GM21576 (cell line): ENCODE data around the gene ARID3C.
A peak's percentile ranks its signal among the peaks of the same experiment; 100 is the strongest.

Source experiments
- ATAC-seq: cut with Tn5 transposase; IDR thresholded peaks from one replicate; pipeline ENCODE4 v1.9.1; 2021; ENCODE audit warnings: mild to moderate bottlenecking, moderate library complexity; ENCODE audit not compliant: unreplicated experiment

Gene ARID3C

GRCh38 chr9:34633166-34633565, 4.3 kb upstream of the ARID3C start:
- ATAC-seq, result no peak

GRCh38 chr9:34630402-34631154, 1.7 kb upstream of the ARID3C start:
- no peak for ATAC-seq

GRCh38 chr9:34629491-34629808, 584 bp upstream of the ARID3C start:
- ATAC-seq, result no peak

DNA sequence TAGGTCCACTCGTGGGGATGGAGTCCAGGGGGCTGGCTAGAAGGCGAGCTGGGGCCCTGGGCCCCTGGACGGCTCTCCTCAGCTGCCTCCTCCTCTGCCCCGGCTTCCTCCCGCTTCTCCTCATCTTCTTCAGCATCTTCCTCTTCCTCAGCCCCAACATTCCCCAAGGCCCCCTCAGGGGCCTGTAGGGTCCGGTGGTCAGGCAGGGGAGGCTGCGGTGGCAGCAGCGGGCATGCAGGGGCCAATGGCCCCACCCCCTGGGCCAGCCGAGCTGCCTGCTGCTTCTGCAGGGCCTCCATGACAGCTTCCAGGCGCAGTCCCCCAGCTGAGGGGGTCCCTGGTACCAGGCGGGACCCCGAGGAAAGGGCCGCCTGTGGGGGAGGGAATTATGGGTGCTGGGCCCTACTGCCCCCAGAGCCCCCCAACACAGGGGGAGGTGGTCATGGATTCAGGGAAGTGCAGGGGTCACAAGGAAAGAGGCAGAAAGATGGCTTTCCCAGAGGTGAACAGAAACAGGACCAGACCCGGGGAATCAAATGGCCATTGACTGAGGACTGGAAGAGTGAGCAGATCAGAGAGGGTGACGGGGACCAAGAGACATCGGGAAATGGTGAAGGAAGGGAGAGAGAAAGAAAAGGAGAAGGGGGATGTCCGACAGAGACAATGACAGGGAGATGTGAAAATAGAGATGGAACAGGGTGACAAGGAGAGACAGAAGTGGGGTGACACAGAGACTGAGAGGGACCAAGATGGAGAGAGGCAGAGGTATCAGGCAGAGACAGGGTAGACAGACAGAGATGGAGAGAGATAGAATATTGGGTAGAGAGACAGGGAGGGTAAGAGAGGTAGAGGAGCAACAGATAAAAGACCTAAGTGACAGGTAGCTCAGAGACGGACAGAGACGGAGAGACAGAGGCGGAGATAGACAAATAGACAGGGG, 880 bp downstream of the ARID3C start:
- ATAC-seq, result no peak

GRCh38 chr9:34625186-34625486, 3.7 kb downstream of the ARID3C start:
- ATAC-seq, result no peak

DNA sequence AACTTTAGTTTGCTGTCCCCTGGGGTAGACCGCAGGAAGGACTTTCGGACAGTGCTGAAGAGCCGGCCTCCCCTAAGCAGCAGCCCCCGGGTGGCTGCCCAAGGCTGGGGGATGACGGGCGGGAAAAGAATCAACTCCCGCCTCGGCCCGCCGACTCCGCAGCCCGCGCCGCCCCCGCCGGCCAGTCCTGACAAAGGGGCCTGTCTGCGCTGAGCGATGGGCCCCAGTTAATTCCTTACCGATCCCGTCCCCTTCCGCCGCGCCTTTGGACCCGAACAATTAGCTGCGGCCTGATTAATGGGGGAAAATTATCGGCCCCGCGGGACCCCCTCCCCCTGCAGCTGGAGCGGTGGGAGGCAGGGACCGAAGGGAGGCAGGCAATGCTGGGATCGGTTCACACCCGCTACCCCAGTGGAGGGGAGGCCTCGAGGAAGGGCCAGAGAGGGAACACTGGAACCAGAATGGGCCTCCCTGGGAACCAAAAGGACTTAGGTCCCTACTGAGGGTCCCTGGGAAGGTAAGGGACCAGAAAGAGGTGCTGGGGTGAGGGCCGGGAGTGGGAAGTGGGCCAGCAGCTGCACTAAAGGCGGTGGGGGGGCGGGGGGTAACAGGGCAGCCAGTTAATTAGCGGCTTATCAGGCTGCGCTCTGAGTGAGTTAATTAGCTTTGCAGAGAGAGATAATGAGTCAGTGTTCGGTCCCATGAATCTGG, 4.2 kb downstream of the ARID3C start:
- ATAC-seq, result no peak

GRCh38 chr9:34623374-34624235, 5.3 kb downstream of the ARID3C start:
- ATAC-seq, result no peak

DNA sequence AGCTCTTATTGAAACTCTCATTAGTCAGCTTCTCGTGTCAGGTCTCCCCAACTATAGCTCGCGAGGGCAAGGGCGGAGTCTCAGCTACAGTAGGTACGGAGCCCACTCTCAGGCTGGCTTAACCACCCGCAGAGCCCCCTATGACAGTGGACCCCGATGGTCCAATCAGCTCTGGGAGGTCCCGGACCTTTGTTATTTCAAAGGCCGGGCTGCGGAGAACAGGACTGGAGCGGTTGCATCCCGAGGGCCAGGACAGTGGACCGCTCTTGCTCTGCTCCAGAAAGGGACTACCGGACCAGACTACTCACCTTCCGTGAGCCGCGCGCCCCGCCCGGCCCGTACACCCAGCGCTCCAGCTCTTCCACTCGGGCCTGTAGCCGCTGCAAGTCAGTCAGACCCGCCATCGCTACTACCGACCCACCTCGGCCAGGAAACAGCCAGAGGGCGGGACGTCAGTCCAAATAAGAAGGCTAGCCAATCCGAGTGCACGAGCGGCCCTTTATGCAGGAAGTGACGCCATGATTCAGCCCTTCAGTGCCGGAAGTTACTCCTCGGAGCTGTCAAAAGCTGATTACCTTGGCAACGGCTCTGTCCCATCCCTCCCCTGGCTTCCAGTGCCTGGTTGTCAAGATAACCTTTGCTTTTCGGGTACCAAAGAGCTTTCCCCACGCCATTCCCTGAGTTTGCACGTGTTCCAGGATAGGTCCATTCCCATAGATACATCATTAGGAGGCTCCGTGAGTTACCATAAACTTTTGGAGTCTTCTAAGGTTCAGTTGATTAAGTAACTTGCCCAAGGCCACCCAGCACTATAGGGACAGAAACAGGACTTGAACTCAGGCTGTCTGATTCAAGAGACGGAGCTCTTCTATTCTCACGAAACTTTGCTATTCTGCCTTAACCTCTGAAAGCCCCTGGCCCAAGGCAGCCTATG, 8.5 kb downstream of the ARID3C start, which contains the start of gene DCTN3:
Gene DCTN3 (minus strand): TSS at position 435 of the 934 bp plus-strand sequence. CDS start 31 bp downstream, at position 404.
- ATAC-seq, result peak; percentile 98

- ATAC-seq, result no peak
Measured at GRCh38 chr9:34615132-34615531, 13.7 kb downstream of the ARID3C start.

- no peak for ATAC-seq
Measured at GRCh38 chr9:34612788-34613390, 16.0 kb downstream of the ARID3C start.

- ATAC-seq, result peak; percentile 85
Measured at GRCh38 chr9:34611811-34612787, 16.8 kb downstream of the ARID3C start, which contains the start of gene RPP25L. TSS of gene RPP25L (minus strand) at chr9:34612097. CDS start at chr9:34611296, 801 bp downstream.

- peak; percentile 10 for ATAC-seq
Measured at GRCh38 chr9:34611251-34611810, 17.5 kb downstream of the ARID3C start.

DNA sequence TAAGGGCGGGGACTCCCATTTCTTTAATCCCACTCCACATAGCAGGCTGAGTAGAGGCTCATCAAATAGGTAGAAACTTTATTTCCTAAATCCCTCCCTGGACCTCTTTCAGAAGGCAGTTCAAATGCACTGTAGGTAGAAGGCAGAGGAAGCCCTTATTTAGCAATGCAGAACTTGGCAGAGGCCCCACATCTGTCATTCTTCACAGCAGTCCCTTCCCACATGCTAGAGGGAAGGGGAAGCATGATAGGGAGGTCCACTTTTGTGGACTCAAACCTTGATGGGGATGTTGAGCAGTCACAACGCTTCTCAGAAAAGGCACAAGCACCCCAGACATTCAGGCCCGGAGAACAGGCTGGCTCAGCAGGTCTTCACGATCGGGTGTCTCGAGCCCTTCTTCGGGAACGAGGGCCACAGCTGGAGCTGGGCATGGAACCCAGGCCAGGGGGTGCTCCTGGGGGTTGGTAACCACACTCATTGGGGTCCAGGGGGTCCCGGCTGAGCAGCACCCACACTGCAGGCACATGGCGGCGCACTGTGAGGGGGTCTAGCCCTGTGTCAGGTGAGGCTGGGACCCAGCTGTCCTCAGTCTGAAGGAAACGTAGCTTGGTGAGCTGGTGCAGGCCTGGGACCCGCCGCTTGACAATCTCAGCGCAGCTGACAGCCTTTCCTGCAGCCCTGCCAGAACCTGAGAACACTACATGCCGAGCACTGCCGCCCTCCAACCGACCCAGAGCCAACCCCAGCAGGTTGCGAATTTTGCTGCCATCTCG, 18.2 kb downstream of the ARID3C start:
- no peak for ATAC-seq

DNA sequence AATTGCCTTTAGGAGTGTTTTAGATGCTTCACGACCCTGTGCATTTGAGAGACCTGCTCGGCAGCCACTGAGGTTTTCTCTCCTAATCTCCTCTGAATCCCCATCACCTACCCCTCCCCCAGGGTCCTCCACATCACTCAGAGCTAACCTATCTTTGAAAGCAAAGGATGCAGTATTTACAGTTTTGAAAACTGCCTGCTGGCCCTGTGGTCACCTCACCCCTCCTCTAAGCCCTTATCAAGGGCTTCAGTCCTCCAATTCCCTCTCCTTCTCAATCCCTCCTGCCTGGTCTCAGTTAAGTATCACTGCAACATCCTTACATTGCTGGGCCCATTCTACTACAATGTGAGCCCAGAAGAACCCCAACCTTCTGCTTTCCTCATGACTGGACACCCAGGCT, 21.5 kb downstream of the ARID3C start:
- ATAC-seq, result no peak

DNA sequence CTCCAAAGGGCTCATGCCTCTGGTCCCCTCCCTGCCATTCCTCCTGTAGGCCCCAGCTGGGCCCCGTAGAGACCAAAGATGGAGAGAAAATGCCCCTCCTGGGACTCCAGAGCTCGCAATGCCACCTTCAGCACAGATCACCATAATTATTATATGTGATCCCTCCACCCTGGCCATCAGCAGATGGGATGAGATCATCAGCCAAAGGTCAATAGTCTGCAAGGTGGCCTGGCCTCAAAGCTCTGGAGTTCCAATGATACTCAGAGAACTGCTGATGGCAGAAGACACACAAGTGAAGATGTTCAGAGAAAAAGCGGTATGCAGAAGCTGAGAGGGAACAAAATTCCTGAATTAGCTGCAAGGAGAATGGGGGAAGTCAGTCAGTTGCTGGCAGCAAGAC, 22.0 kb downstream of the ARID3C start:
- no peak for ATAC-seq

- ATAC-seq, result no peak
Measured at GRCh38 chr9:34606190-34606589, 22.7 kb downstream of the ARID3C start.
